GM19351 (cell line): ENCODE data around the gene INHBC.

Source experiments
- ATAC-seq: cut with Tn5 transposase; IDR thresholded peaks from one replicate; pipeline ENCODE4 v1.9.1; 2021; ENCODE audit warnings: mild to moderate bottlenecking, moderate library complexity; ENCODE audit not compliant: unreplicated experiment

Gene INHBC

DNA sequence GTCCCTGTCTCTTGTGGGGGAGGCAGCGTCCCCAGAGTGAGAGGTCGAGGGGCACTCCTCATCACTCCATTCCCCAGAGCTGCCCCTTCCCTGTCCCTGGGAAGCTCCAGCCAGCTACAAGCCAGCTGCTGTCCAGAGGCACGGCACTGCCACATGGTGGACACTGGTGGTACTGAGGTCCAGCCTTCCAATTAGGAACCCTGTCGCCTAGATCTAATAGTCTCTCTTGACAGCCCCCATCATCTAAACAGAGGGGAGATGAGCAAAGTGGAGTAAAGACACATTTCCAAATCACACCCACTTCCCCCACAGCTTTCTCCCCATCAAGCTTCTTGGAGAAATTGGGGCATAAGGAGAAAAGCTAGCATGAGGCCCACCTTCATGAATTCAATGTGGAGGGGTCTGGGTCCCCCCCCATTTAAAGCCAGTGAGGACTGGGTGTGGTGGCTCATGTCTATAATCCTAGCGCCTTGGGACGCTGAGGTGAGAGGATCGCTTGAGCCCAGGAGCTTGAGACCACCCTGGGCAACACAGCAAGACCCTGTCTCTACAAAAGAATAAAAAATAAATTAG lies 18.4 kb downstream of the INHBC start:
- no peak for ATAC-seq

DNA sequence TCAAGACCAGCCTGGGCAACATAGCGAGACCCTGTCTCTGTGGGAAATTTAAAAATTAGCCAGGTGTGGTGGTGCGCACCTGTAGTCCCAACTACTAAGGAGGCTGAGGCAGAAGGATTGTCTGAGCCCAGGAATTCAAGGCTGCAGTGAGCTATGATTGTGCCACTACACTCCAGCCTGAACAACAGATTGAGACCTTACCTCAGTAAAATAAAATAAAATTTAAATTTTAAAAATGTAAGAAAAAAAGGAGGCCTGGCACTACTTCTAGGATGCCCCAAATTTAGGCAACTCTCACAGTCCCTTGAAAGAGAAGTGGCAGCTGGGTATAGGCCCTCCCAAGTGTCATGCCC lies 19.6 kb downstream of the INHBC start:
- ATAC-seq, result no peak

DNA sequence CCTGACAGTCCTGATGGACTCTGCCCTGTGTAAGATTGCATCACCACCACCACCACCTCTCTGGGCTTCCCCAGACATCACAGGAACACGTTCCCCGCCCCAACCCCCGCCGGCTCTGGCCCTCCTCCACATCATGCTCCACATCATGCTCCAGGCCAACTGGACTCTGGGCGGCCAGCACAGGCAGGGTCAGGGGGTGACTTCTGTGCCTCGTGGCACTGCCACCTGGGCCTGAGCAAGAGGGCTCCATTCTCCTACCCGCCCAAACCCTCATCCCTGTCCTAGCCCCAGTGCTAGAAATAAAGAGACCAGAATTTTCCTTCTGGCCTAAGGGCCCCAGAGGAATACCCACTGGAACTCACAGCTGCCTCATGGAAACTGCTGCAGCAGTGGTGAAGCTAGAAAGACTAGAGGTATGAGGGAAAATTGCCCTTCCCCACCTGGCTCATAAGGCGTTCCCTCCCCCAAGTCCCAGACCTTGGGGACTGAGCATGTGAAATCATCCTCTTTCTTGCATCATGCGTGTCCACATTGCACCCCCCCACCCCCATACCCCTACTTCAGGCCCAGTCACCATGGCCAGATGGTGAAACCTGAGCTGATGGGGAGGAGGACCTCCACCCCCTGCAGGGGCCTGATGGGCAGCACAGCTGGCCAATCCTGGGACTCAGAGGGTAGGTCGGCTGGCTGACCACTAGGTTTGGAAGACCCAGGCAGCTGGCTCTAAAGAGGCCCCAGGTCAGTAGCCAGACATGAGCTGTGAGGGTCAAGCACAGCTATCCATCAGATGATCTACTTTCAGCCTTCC lies 20.2 kb downstream of the INHBC start, which contains the start of gene INHBE:
TSS of gene INHBE (plus strand) at position 742 of the 808 bp plus-strand sequence. CDS start 230 bp downstream, outside the sequence.
- ATAC-seq, result no peak

DNA sequence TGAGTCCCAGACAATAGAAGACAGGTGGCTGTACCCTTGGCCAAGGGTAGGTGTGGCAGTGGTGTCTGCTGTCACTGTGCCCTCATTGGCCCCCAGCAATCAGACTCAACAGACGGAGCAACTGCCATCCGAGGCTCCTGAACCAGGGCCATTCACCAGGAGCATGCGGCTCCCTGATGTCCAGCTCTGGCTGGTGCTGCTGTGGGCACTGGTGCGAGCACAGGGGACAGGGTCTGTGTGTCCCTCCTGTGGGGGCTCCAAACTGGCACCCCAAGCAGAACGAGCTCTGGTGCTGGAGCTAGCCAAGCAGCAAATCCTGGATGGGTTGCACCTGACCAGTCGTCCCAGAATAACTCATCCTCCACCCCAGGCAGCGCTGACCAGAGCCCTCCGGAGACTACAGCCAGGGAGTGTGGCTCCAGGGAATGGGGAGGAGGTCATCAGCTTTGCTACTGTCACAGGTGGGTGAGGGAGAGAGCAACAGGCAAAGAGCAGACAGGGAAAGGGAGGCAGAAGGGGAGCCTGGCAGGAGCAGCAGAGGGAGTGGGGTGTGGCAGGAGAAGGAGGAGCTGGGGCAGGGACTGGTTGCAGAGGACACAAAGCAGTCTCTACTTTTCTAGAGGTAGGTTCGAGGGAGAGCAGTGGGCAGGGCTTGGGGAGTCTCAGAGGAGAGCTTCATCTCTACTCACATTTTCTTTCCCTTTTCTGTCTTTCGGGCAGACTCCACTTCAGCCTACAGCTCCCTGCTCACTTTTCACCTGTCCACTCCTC lies 21.0 kb downstream of the INHBC start:
- ATAC-seq, result no peak

DNA sequence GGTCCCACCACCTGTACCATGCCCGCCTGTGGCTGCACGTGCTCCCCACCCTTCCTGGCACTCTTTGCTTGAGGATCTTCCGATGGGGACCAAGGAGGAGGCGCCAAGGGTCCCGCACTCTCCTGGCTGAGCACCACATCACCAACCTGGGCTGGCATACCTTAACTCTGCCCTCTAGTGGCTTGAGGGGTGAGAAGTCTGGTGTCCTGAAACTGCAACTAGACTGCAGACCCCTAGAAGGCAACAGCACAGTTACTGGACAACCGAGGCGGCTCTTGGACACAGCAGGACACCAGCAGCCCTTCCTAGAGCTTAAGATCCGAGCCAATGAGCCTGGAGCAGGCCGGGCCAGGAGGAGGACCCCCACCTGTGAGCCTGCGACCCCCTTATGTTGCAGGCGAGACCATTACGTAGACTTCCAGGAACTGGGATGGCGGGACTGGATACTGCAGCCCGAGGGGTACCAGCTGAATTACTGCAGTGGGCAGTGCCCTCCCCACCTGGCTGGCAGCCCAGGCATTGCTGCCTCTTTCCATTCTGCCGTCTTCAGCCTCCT lies 21.6 kb downstream of the INHBC start:
- no peak for ATAC-seq

DNA sequence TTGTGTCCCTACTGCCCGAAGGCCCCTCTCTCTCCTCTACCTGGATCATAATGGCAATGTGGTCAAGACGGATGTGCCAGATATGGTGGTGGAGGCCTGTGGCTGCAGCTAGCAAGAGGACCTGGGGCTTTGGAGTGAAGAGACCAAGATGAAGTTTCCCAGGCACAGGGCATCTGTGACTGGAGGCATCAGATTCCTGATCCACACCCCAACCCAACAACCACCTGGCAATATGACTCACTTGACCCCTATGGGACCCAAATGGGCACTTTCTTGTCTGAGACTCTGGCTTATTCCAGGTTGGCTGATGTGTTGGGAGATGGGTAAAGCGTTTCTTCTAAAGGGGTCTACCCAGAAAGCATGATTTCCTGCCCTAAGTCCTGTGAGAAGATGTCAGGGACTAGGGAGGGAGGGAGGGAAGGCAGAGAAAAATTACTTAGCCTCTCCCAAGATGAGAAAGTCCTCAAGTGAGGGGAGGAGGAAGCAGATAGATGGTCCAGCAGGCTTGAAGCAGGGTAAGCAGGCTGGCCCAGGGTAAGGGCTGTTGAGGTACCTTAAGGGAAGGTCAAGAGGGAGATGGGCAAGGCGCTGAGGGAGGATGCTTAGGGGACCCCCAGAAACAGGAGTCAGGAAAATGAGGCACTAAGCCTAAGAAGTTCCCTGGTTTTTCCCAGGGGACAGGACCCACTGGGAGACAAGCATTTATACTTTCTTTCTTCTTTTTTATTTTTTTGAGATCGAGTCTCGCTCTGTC lies 22.3 kb downstream of the INHBC start:
- ATAC-seq, result no peak

DNA sequence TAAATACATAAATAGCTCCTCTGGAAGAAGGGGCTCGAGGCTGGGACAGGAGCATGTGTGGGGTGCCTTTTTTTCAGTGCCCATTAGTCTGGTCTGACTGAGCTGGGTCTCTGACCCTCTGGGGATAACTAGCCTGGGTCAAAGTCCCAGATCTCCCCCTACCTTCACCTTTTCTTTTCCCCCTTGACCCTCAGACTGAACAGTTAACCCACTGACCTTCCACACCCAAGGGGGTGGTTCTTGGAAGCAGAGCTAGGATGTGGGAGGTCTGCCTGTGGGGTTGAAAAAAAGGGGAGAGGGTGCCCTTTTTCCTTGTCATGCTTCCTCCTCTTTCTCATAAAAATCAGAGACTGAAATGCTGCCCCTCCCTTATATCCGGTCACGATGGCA lies 24.1 kb downstream of the INHBC start:
- ATAC-seq, result no peak

DNA sequence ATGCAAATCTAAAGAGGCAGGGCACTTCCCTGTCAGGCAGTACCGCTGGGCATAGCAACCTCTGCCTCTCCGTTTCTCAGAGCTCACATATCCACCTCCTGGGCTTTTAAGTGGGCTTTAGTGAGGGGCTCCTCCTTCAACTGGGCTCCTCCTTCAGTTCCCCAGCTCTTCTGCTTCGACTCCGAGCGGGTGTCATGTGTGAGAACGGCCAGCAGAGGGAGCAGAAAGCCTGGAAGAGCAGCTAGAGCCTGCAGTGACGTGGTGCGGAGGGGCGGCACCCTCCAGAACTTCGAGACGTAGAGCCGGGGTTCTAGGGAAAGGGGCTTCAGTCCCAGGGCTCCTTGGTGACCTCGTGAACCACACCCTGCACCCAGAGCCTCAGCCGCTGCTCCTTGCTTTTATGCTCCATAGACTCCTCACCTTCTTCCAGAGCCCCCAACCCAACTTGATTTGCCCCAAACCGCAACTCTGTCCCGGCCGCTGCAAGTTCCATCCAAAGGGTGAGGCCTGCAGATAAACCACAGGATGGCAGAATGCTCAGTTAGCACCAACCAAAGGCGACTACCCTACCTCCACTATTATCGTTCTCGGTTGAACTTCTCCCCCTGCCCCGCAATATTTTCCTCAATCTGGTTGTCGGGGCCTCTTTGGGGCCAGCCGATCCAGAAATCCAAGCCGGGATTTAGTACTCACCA lies 24.6 kb downstream of the INHBC start:
- ATAC-seq, result peak; percentile 51

DNA sequence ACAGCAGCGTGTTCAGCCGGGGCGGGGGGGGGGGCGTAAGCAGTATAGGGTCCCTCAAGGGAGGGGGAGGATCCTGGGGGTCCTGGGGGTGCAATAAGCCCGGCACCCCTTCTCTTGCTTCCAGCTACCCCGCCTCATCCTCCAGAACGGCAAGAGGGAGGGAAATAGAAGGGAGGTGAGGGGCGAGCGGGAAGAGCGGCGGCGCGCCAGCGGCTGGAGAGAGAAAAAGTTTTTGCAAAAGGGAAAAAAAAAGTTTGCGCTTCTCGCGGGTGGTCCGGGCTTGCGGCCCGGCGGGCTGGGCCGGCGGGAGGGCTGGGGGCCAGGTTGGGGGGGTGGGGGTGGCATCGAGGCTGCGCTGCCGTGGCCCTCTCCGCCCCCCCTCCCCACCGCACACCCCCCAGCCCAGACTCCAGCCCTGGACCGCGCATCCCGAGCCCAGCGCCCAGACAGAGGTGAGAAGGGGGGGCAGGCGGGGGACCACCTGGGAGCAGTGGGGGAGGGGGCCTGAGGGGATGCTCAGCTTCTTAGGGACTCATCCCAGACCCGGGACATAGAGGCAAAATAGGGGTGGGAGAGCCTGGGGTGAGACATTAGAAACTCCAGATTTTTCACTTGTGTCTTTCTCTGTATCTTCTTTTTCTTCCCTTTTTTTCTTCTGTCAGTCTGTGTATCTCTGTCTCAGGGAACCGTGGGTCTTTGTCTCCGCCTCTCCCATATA lies 25.3 kb downstream of the INHBC start, which contains the start of gene GLI1:
TSS of gene GLI1 (plus strand) at position 36 of the 718 bp plus-strand sequence. CDS start 3,907 bp downstream, outside the sequence.
- ATAC-seq, result no peak

DNA sequence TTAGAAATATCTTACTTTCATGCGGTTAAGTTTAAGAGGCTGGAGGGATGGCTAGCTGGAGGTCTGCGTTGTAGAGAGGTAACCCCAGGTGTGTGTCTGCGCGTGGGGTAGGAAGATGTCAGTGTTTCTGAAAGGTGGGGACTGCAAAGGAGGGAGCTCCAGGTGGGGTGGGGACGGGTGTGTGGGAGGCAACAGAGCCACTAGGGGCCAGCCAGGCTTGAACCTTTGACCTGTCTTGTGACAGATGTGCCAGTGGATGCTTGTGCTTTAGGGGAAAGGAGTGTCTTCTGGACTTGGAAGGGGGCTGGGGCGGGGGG lies 25.8 kb downstream of the INHBC start:
- no peak for ATAC-seq

DNA sequence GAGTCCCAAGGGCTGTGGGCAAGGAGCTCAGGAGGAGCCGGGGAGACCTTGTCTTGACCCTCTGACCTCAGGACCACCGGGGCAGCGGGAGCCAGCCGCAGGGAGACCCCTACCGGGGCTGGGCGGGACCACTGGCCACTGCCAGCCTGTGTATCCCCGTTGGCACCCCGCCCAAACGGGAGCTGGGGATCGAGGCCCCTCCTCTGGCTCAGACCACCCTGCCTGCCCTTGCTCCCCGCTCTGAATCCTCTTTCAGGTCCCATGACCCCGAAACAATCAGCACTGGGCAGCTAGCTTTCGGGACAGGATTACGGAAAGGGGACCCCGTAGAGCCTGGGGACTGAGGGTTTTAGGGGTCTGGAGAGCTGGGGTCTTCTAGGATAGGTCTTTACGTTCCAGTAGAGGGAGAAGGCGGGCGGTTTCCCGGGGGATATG lies 26.3 kb downstream of the INHBC start:
- no peak for ATAC-seq

DNA sequence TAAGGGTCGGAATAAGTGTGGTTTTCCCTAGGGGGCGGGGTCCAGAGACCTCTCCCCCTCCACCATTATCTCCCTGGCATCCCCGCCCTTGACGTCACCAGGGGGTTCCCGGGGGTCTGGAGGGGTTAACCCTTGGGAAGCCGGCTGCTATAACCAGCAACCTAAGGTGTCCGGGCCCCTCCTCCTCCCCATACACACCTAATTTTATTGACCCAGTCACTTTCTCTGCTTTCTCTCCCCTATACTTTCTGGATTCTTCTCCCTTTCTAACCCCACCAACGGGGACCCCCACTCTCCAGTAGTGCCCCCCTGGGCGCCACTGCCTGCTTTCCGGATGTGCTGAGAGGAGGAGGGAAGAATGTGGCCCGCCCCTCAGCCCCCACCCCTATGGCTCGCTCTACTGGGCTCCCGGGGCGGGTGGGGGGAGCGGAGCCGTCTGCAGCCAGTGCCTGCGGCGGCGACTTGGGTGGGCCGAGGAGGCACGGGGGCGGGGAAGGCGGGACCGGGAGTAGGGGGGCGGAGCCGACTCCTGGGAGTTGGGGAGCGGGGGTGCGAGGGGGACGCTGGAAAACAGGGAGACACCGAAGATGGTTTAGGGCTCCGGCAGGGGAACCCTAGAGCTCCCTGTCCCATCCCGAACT lies 26.8 kb downstream of the INHBC start:
- ATAC-seq, result no peak

DNA sequence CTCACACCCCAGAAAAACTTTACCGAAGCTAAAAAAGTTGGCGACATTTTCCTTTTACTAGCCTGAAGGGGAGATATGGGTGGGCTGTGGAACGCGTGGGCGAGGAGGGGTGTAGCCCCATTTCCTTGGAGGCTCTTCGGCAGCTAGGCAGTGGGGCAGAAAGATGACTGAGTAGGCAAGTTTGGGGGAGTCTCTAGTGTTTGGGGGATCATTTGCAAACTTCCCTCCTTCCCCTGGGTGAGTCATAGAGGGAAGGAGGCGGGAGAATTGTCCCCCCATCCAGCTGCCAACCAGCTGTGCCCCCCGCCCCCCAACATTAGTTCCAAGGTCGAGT lies 27.3 kb downstream of the INHBC start:
- no peak for ATAC-seq

DNA sequence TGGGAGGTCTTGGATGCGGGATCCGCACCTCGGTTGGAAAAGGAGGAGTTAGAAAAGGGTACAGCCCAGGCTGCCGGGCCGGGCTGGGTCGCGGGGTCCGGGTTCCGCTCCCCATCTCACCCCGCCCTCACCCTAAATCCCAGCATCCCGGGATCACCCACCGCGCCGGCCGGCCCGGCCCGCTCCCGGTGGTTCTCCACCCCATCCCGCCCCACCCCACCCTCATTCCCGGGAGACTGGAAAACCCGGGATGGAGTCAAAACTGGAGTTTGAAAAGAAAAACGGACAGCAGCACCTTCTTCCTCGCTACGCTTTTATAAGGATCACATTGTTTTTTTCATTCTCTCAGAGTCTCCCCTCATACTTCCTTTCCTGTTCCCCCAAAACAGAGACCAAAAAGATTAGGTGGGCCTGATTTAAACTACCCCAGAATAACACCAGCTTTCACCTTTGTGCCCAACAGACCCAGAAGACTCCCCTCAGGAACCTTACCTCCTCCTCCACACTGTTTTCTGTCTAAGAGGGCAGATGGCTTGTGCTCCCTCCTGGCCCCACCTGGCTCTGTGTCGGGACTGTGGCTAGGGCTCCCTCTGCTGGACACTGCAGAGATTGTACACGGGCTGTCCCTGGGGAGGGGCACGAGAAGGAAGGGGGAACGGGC lies 27.8 kb downstream of the INHBC start:
- peak; percentile 72 for ATAC-seq

DNA sequence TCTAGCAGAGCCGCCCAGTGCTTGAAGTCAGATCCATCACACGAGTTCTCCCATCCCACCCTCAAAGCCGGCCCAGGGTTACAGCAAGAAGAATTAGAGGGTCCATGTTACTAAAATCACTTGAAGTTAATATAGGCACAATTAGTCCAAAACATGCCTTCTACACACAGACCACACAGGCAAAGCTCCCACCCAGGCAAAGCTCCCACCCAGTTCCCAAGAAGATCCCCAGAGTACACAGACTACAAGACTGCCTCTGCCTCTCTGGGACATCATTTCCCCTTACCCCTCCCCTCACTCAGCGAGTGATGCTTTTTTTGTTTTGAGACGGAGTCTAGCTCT lies 28.3 kb downstream of the INHBC start:
- no peak for ATAC-seq

DNA sequence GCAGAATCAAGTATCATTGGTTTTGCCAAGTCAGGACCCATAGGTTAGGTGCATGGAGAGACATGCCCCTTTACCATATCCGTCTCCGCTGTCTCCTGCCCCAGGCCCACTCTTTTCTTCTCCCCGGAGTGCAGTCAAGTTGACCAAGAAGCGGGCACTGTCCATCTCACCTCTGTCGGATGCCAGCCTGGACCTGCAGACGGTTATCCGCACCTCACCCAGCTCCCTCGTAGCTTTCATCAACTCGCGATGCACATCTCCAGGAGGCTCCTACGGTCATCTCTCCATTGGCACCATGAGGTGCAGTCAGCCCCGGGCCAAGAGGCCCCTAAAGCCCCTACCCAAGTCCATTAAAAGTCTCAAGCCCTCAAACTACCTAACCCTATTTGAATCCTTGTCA lies 30.0 kb downstream of the INHBC start:
- ATAC-seq, result no peak

DNA sequence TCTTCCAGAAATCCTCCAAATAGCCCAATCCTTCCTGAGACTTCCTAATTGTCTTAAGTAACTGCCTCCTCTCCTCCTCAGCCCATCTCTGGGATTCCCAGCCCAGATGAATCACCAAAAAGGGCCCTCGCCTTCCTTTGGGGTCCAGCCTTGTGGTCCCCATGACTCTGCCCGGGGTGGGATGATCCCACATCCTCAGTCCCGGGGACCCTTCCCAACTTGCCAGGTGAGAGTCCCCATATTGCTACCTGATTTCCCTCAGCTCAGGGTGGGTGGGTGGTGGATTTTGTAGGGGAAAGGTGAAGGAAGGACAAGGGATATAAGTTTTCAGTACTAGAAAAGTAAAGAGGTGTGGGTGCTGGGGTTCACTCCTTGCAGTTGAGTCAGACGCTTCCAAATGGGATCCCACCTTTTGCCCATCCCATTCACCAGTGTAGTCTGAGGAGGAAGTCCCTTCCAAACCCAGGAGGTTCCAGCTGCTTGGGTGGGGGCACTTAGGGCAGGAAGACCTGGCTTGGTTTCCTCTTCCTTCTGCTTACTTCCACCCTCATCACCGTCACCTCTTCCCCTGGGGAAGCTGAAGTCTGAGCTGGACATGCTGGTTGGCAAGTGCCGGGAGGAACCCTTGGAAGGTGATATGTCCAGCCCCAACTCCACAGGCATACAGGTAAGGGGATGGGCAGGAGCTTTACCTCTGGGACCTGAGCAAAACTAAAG lies 30.6 kb downstream of the INHBC start:
- ATAC-seq, result no peak
